ENCODE results near the gene PEAK1.
"Not testable (repeated sequence)": the region's sequence is repeated elsewhere in the genome, so short reads cannot be mapped to it uniquely, and the experiment has no call there.

The PEAK1 gene

DNA sequence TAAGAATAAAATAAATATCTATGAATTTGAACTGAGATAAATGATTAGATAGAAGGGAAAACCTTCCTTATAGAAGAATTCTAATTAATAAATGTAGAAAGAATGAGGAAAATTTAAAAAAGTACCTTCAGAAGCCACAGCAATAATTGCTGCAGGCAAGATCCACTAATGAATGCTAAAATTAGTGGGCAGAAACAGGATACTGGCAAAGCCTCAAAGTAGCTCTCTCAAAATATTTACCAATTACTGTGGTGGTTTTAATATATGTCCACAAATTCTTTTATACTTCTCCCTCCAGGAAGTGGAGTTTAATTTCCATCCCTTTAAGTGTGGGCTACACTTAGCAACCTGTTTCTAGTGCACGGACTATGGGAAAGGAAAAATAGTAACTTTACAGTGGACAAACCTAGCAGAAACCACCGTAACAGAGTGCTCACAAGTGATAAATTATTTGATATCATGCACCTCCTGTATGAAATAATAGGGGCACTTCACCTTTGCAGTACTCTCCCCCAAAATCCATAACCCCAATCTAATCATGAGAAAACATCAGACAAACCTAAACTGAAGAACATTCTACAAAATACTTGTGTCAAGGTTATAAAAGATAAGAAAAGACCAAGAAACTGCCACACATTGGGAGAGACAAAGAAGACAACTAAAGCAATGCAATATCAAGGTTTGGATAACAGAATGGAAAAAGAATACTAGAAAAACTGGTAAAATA is 6.8 kb downstream of the PEAK1 start:
- H3K36me3 ChIP-seq (ENCODE audit: insufficient read depth): no peaks in the 10 kb centered on the region
- H4K20me1 ChIP-seq (ENCODE audit: insufficient read depth): no peaks in the 10 kb centered on the region
- no peak overlapping the region for H3K4me2 ChIP-seq
- no peaks in the 10 kb centered on the region for H3K27me3 ChIP-seq (ENCODE audit: insufficient read depth, low read depth)
- TF ChIP-seq, protein P1, sequence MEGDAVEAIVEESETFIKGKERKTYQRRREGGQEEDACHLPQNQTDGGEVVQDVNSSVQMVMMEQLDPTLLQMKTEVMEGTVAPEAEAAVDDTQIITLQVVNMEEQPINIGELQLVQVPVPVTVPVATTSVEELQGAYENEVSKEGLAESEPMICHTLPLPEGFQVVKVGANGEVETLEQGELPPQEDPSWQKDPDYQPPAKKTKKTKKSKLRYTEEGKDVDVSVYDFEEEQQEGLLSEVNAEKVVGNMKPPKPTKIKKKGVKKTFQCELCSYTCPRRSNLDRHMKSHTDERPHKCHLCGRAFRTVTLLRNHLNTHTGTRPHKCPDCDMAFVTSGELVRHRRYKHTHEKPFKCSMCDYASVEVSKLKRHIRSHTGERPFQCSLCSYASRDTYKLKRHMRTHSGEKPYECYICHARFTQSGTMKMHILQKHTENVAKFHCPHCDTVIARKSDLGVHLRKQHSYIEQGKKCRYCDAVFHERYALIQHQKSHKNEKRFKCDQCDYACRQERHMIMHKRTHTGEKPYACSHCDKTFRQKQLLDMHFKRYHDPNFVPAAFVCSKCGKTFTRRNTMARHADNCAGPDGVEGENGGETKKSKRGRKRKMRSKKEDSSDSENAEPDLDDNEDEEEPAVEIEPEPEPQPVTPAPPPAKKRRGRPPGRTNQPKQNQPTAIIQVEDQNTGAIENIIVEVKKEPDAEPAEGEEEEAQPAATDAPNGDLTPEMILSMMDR (conservative IDR thresholded peaks at IDR 0.05; ENCODE audit: low read depth, low read length): no peak
- H2AFZ ChIP-seq (ENCODE audit: low read depth): no peak overlapping the region
- H3K79me2 ChIP-seq (ENCODE audit: insufficient read depth, low read depth): no peaks in the 10 kb centered on the region
- no peak overlapping the region for H3K4me3 ChIP-seq (IDR thresholded peaks at IDR 0.05; ENCODE audit: insufficient read depth, low read depth, low read length)
- peaks cover 9% of the 10 kb centered on the region for H3K4me1 ChIP-seq (ENCODE audit: low read depth, poor library complexity, severe bottlenecking)
- no peak overlapping the region for H3K27ac ChIP-seq
- H3K9ac ChIP-seq: no peak overlapping the region

DNA sequence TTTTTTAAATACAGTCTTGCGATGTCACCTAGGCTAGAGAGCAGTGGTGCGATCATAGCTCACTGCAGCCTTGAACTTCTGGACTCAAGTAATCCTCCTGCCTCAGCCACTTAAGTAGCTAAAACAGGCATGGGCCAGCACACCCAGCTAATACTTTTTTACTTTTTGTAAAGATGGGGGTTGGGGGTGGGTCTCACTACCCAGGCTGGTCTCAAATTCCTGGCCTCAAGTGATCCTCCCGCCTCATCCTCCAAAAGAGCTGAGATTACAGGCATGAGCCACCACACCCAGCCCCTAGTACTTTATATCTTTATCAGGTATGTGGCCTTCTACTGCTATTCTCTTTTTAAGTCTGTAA is 8.3 kb downstream of the PEAK1 start:
- Histone ChIP-seq H4K20me1 (ENCODE audit: insufficient read depth) (no peaks in the 10 kb centered on the region), H3K79me2 (ENCODE audit: insufficient read depth, low read depth) (no peaks in the 10 kb centered on the region), H3K4me3 (IDR thresholded peaks at IDR 0.05; ENCODE audit: insufficient read depth, low read depth, low read length) (no peak overlapping the region)

DNA sequence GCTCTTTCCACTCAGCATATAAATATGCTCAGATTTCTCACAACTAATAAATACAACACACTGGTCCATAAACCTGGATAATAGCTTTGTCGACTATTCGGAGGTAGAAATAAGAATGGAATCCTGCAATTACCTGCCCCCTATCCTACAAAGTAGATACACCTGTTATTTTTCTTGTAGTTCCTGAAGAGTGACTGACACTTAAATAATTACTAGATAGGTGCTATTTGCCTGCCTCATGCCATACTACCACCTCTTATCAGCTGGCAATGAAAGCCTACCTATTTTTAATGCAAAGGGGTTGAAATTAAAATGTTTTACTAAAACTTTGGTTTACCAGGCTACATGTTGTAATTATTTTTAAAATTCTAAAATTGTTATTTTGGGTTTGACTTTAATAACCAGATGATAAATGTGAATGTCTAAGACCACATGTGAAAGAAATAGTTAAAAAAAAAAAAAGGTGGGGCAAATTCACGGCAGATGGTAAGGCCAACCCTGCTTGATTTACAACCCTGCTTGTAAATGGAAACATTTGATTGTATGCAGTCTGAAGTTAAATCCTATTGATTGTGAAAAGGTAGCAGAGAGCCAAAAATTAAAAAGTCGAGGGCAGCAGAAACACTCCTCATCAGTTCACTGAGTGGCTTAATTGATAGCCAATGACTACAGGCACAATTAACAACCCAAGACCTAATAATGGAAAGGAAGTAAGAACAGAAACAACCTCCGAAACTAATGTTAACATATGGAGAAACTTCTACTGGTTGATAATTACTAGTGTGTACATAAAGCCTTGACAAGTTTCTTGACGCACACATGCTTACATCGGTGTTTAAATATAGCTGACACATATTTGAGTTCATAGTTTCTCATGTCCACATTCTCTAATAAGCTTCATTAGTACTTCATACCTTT is 8.9 kb downstream of the PEAK1 start:
- H3K4me2 ChIP-seq: no peak overlapping the region
- H3K4me3 ChIP-seq (IDR thresholded peaks at IDR 0.05; ENCODE audit: insufficient read depth, low read depth, low read length): no peak overlapping the region
- TF ChIP-seq, protein P1 (conservative IDR thresholded peaks at IDR 0.05; ENCODE audit: low read depth, low read length): no peak
- peaks cover 9% of the 10 kb centered on the region for H3K4me1 ChIP-seq (ENCODE audit: low read depth, poor library complexity, severe bottlenecking)
- no peaks in the 10 kb centered on the region for H3K79me2 ChIP-seq (ENCODE audit: insufficient read depth, low read depth)
- H3K36me3 ChIP-seq (ENCODE audit: insufficient read depth): no peaks in the 10 kb centered on the region
- H3K27me3 ChIP-seq (ENCODE audit: insufficient read depth, low read depth): no peaks in the 10 kb centered on the region
- no peak overlapping the region for H2AFZ ChIP-seq (ENCODE audit: low read depth)
- H3K9ac ChIP-seq: no peak overlapping the region
- H4K20me1 ChIP-seq (ENCODE audit: insufficient read depth): no peaks in the 10 kb centered on the region
- no peak overlapping the region for H3K27ac ChIP-seq

More for the DNA sequence above, 8.3 kb downstream of the PEAK1 start:
- TF ChIP-seq, protein P1 (conservative IDR thresholded peaks at IDR 0.05; ENCODE audit: low read depth, low read length): no peak
- Histone ChIP-seq H3K4me1 (ENCODE audit: low read depth, poor library complexity, severe bottlenecking) (peaks cover 9% of the 10 kb centered on the region), H2AFZ (ENCODE audit: low read depth) (no peak overlapping the region), H3K9ac (no peak overlapping the region), H3K4me2 (no peak overlapping the region), H3K36me3 (ENCODE audit: insufficient read depth) (no peaks in the 10 kb centered on the region), H3K27me3 (ENCODE audit: insufficient read depth, low read depth) (no peaks in the 10 kb centered on the region), H3K27ac (no peak overlapping the region)

DNA sequence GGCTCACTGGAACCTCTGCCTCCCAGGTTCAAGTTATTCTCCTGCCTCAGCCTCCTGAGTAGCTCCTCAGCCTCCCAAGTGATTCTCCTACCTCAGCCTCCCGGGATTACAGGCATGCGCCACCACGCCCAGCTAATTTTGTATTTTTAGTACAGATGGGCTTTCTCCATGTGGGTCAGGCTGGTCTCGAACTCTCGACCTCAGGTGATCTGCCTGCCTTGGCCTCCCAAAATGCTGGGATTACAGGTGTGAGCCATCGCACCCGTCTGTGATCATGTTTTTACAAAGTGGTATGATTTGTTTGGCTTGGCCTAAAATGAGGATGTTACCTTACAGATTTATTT is 9.8 kb downstream of the PEAK1 start:
- not testable (repeated sequence) for H3K27me3 ChIP-seq (ENCODE audit: insufficient read depth, low read depth); H3K9ac ChIP-seq; H2AFZ ChIP-seq (ENCODE audit: low read depth); H3K4me1 ChIP-seq (ENCODE audit: low read depth, poor library complexity, severe bottlenecking); H3K4me3 ChIP-seq (IDR thresholded peaks at IDR 0.05; ENCODE audit: insufficient read depth, low read depth, low read length); H3K36me3 ChIP-seq (ENCODE audit: insufficient read depth); H3K4me2 ChIP-seq; H3K27ac ChIP-seq; H3K79me2 ChIP-seq (ENCODE audit: insufficient read depth, low read depth); H4K20me1 ChIP-seq (ENCODE audit: insufficient read depth)

Measured in KMS-11 (cell line).